ENCODE measurements around the gene PMS1.

DNA sequence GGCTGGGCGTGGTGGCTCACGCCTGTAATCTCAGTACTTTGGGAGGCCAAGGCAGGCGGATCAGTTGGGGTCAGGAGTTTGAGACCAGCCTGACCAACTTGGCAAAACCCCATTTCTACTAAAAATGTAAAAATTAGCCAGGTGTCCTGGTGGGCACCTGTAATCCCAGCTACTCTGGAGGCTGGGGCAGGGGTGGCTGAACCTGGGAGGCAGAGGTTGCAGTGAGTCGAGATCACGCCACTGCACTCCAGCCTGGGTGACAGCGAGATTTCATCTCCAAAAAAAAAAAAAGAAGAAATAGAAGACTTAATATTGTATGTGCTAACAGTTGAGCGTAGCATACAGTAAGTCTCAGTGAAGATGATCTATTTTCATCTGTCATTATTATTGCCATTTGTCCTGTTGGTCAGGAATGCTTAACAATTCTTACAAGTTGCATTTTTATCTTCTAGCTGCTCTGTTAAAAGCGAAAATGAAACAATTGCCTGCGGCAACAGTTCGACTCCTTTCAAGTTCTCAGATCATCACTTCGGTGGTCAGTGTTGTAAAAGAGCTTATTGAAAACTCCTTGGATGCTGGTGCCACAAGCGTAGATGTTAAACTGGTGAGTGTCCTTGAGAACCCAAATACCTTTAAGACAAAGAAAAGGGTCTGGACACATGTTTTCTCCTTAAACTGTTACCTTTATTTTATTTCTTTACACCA lies 7.2 kb downstream of the PMS1 start:
- no peak for TF ChIP-seq POLR2AphosphoS5 (IDR thresholded peaks at IDR 0.05)
- TF ChIP-seq POLR2A (IDR thresholded peaks at IDR 0.05; ENCODE audit: low read depth) = no peak
- TF ChIP-seq EP300 (IDR thresholded peaks at IDR 0.05) = no peak
